HCT116 (cell line): Measurements from ENCODE around the gene PLD4. TPM values are rescaled to one million over a fixed set of nuclear protein-coding genes. Genes with fewer than 3 reads are reported as not detected.

Source experiments
- ATAC-seq: fragments of 200-7000 bp; cut with Tn5 transposase; 2 replicates; pipeline ENCODE4 v1.9.1; 2020; ENCODE audit warnings: mild to moderate bottlenecking, moderate library complexity
- BruUV-seq: library from RNA; stranded (reverse); fragments of 400-500 nt; replicated peaks from 2 replicates; lab custom pipeline; 2021; lab: Mats Ljungman, UMichigan
- CTCF ChIA-PET: fragments of 300-600 bp; sonication (Branson Sonifier 250); formaldehyde crosslinking; loops from one replicate; lab custom pipeline; 2021; ENCODE audit warnings: antibody characterized with exemption; lab: Charles Lee
- POLR2A ChIA-PET: fragments of 300-600, 350-600 bp; sonication (Branson Sonifier 250); formaldehyde crosslinking; loops from one replicate; lab custom pipeline; 2021; ENCODE audit warnings: antibody characterized with exemption; lab: Charles Lee
- RAD21 ChIA-PET, 2 experiments: fragments of 300-600 bp; sonication (Branson Sonifier 250); formaldehyde crosslinking; loops; one replicate each; lab custom pipeline; 2023; ENCODE audit warnings: low total read pairs in 2 of 2; ENCODE audit not compliant: uncharacterized antibody in 2 of 2, unreplicated experiment in 2 of 2, low non-redundant PET in 1 of 2; lab: Charles Lee
- DNase-seq: peaks from one replicate; pipeline ENCODE4 v3.0.0-alpha.2; 2010; ENCODE audit warnings: low read depth, low spot score
- H2AFZ ChIP-seq: fragments of 200-600 bp; shearing (Covaris generic), sonication (generic); 2 replicates; pipeline ENCODE4 v1.6.1; 2017; ENCODE audit warnings: low read depth, mixed run types, mixed read lengths, antibody characterized with exemption, low read length; ENCODE audit not compliant: poor library complexity, severe bottlenecking
- H3K27ac ChIP-seq: 2 replicates; pipeline ENCODE4 v1.5.1; 2012; ENCODE audit warnings: low read depth, low read length
- H3K27me3 ChIP-seq: fragments of 200-600 bp; sonication (generic); 2 replicates; pipeline ENCODE4 v1.6.1; 2016; ENCODE audit warnings: mixed run types, low read length, mixed read lengths; ENCODE audit not compliant: insufficient read depth
- H3K36me3 ChIP-seq, 2 experiments: fragments of 200-500 bp in 1 of 2; fragments of 200-600 bp in 1 of 2; sonication (Bioruptor generic) in 1 of 2; sonication (generic) in 1 of 2; 2 replicates each; pipeline versions ENCODE4 v1.5.1 to v1.6.1; 2014 to 2016; ENCODE audit warnings: low read length in 2 of 2, inconsistent platforms in 1 of 2, mixed read lengths in 1 of 2, mixed run types in 1 of 2; ENCODE audit not compliant: insufficient read depth in 2 of 2, control insufficient read depth in 1 of 2
- H3K4me1 ChIP-seq, 2 experiments: fragments of 200-600 bp in 1 of 2; sonication (generic) in 1 of 2; 2 replicates each; pipeline versions ENCODE4 v1.5.1 to v1.6.1; 2012 to 2017; ENCODE audit warnings: low read length in 2 of 2, inconsistent platforms in 1 of 2, mild to moderate bottlenecking in 1 of 2, mixed read lengths in 1 of 2, mixed run types in 1 of 2, moderate library complexity in 1 of 2; ENCODE audit not compliant: insufficient read depth in 2 of 2, control insufficient read depth in 1 of 2
- H3K4me2 ChIP-seq: fragments of 200-600 bp; sonication (generic); 2 replicates; pipeline ENCODE4 v1.6.1; 2017; ENCODE audit warnings: mixed run types, low read length, mixed read lengths
- H3K4me3 ChIP-seq, 2 experiments: fragments of 200-600 bp in 1 of 2; sonication (generic) in 1 of 2; replicated peaks in 1 of 2; 2 replicates each; pipeline ENCODE4 v1.5.1; 2011 to 2016; ENCODE audit warnings: low read length in 2 of 2, control low read depth in 1 of 2, low read depth in 1 of 2, mild to moderate bottlenecking in 1 of 2, mixed read lengths in 1 of 2, mixed run types in 1 of 2
- H3K79me2 ChIP-seq: fragments of 200-600 bp; sonication (generic); 2 replicates; pipeline ENCODE4 v1.6.1; 2017; ENCODE audit warnings: mild to moderate bottlenecking, mixed run types, low read length, moderate library complexity, mixed read lengths; ENCODE audit not compliant: insufficient read depth
- H3K9ac ChIP-seq: fragments of 200-600 bp; sonication (generic); 2 replicates; pipeline ENCODE4 v1.6.1; 2016; ENCODE audit warnings: low read length, mixed read lengths
- H3K9me2 ChIP-seq: fragments of 200-600 bp; sonication (generic), shearing (Covaris generic); 2 replicates; pipeline ENCODE4 v1.6.1; 2017; ENCODE audit warnings: mixed run types, mild to moderate bottlenecking, moderate library complexity; ENCODE audit not compliant: insufficient read depth
- H3K9me3 ChIP-seq, 2 experiments: fragments of 200-500 bp in 1 of 2; fragments of 200-600 bp in 1 of 2; sonication (Bioruptor generic) in 1 of 2; sonication (generic) in 1 of 2; 2 replicates each; pipeline ENCODE4 v1.6.1; 2014 to 2017; ENCODE audit warnings: low read length in 2 of 2, mixed read lengths in 2 of 2, inconsistent platforms in 1 of 2, low read depth in 1 of 2, mild to moderate bottlenecking in 1 of 2, mixed run types in 1 of 2, moderate library complexity in 1 of 2; ENCODE audit not compliant: control insufficient read depth in 1 of 2, insufficient read depth in 1 of 2
- H4K20me1 ChIP-seq: fragments of 200-600 bp; sonication (generic), shearing (Covaris generic); 2 replicates; pipeline ENCODE4 v1.6.1; 2017; ENCODE audit warnings: mixed run types, mild to moderate bottlenecking, moderate library complexity; ENCODE audit not compliant: insufficient read depth
- CBX3 ChIP-seq: IDR thresholded peaks from 2 replicates; pipeline ENCODE4 v1.6.1; 2012; ENCODE audit warnings: low read depth
- CEBPB ChIP-seq: IDR thresholded peaks from 2 replicates; pipeline ENCODE4 v1.6.1; 2012; ENCODE audit warnings: low read depth
- EGR1 ChIP-seq: IDR thresholded peaks from 2 replicates; pipeline ENCODE4 v1.6.1; 2012; ENCODE audit warnings: low read depth
- ELF1 ChIP-seq: IDR thresholded peaks from 2 replicates; pipeline ENCODE4 v1.6.1; 2012; ENCODE audit warnings: low read depth, borderline replicate concordance
- EZH2phosphoT487 ChIP-seq: fragments of 200-600 bp; IDR thresholded peaks from 2 replicates; pipeline ENCODE4 v1.6.1; 2018; ENCODE audit warnings: antibody characterized with exemption, borderline replicate concordance
- FOSL1 ChIP-seq: IDR thresholded peaks from 2 replicates; pipeline ENCODE4 v1.6.1; 2012; ENCODE audit warnings: low read depth
- JUND ChIP-seq: IDR thresholded peaks from 2 replicates; pipeline ENCODE4 v1.6.1; 2012
- POLR2AphosphoS5 ChIP-seq: IDR thresholded peaks from 2 replicates; pipeline ENCODE4 v1.6.1; 2011; ENCODE audit warnings: mild to moderate bottlenecking, low read depth, low read length, moderate library complexity
- SIN3A ChIP-seq: IDR thresholded peaks from 2 replicates; pipeline ENCODE4 v1.6.1; 2012; ENCODE audit warnings: low read depth
- SP1 ChIP-seq: IDR thresholded peaks from 2 replicates; pipeline ENCODE4 v1.6.1; 2012; ENCODE audit warnings: low read depth
- TCF7L2 ChIP-seq: IDR thresholded peaks from 2 replicates; pipeline ENCODE4 v1.7.0; 2011; ENCODE audit warnings: borderline replicate concordance, inconsistent platforms; ENCODE audit not compliant: insufficient read depth, insufficient read length; ENCODE audit errors: extremely low read depth
- YY1 ChIP-seq: IDR thresholded peaks from 2 replicates; pipeline ENCODE4 v1.6.1; 2011; ENCODE audit warnings: low read length, low read depth, moderate library complexity, mild to moderate bottlenecking; ENCODE audit not compliant: insufficient replicate concordance; ENCODE audit errors: extremely low read depth
- ZBTB33 ChIP-seq: IDR thresholded peaks from 2 replicates; pipeline ENCODE4 v1.6.1; 2011; ENCODE audit warnings: mild to moderate bottlenecking, low read length, moderate library complexity; ENCODE audit not compliant: insufficient replicate concordance; ENCODE audit errors: extremely low read depth
- ZFX ChIP-seq: fragments of 450-650 bp; IDR thresholded peaks from 2 replicates; pipeline ENCODE4 v1.6.1; 2017
- ZNF274 ChIP-seq: fragments of 200-500 bp; sonication (Bioruptor generic); IDR thresholded peaks from 2 replicates; pipeline ENCODE4 v1.6.1; 2014; ENCODE audit warnings: mild to moderate bottlenecking, low read depth, low read length, inconsistent platforms
- intact Hi-C: fragments of 100-400 bp; cut with micrococcal nuclease; formaldehyde crosslinking; loops from 2 replicates; pipeline ENCODE4 v1.10.0; 2022
- total RNA-seq: library from RNA; stranded (reverse); gene quantifications from one replicate; pipeline ENCODE4 v1.2.1, GENCODE V29; 2021; ENCODE audit not compliant: unreplicated experiment
- TF ChIP-seq, protein P1 (sequence below): IDR thresholded peaks from 2 replicates; pipeline ENCODE4 v1.6.1; 2012
- TF ChIP-seq, protein P2 (sequence below): IDR thresholded peaks from 2 replicates; pipeline ENCODE4 v1.6.1; 2012; ENCODE audit warnings: low read depth
- TF ChIP-seq, protein P3 (sequence below), 3 experiments: fragments of 200-600 bp in 1 of 3; sonication (generic) in 1 of 3; IDR thresholded peaks in 2 of 3; conservative IDR thresholded peaks in 1 of 3; 2 replicates each; pipeline ENCODE4 v1.5.1; 2012 to 2017; ENCODE audit warnings: low read depth in 2 of 3, low read length in 2 of 3, antibody characterized with exemption in 1 of 3, borderline replicate concordance in 1 of 3, control low read depth in 1 of 3, mild to moderate bottlenecking in 1 of 3, mixed read lengths in 1 of 3, mixed run types in 1 of 3, moderate library complexity in 1 of 3; ENCODE audit not compliant: insufficient read depth in 1 of 3

Gene PLD4
- total RNA-seq, 1 experiment from 2014 or later = 0.12 TPM

- H3K4me2 ChIP-seq = no peak overlapping the region
- no peaks in the 10 kb centered on the region for H4K20me1 ChIP-seq
- ATAC-seq (no peak), DNase-seq (no peak)
- no TSS peak for BruUV-seq
- no peak overlapping the region for H2AFZ ChIP-seq
- H3K9ac ChIP-seq = no peak overlapping the region
- intact Hi-C loops = no loop called here
- peaks cover 0 to 12% of the 10 kb centered on the region in 2 experiments; a peak in 2 of 4 replicates for H3K36me3 ChIP-seq
- no peaks in the 10 kb centered on the region for H3K9me2 ChIP-seq
- H3K4me3 ChIP-seq = no peak overlapping the region
- H3K27me3 ChIP-seq = no peaks in the 10 kb centered on the region
- RAD21 ChIA-PET = no interaction called here
- H3K27ac ChIP-seq = no peak overlapping the region
- peaks cover 0 to 8% of the 10 kb centered on the region in 2 experiments; a peak in 1 of 4 replicates for H3K4me1 ChIP-seq
- CTCF ChIA-PET = no interaction called here
- POLR2A ChIA-PET = no interaction called here
- TF ChIP-seq POLR2AphosphoS5 = no peak
- no peak for TF ChIP-seq ZNF274
- TF ChIP-seq EZH2phosphoT487 = no peak
- no peak for TF ChIP-seq SP1
- TF ChIP-seq, protein P1, sequence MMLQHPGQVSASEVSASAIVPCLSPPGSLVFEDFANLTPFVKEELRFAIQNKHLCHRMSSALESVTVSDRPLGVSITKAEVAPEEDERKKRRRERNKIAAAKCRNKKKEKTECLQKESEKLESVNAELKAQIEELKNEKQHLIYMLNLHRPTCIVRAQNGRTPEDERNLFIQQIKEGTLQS = no peak
- TF ChIP-seq FOSL1 = no peak
- TF ChIP-seq, protein P2, sequence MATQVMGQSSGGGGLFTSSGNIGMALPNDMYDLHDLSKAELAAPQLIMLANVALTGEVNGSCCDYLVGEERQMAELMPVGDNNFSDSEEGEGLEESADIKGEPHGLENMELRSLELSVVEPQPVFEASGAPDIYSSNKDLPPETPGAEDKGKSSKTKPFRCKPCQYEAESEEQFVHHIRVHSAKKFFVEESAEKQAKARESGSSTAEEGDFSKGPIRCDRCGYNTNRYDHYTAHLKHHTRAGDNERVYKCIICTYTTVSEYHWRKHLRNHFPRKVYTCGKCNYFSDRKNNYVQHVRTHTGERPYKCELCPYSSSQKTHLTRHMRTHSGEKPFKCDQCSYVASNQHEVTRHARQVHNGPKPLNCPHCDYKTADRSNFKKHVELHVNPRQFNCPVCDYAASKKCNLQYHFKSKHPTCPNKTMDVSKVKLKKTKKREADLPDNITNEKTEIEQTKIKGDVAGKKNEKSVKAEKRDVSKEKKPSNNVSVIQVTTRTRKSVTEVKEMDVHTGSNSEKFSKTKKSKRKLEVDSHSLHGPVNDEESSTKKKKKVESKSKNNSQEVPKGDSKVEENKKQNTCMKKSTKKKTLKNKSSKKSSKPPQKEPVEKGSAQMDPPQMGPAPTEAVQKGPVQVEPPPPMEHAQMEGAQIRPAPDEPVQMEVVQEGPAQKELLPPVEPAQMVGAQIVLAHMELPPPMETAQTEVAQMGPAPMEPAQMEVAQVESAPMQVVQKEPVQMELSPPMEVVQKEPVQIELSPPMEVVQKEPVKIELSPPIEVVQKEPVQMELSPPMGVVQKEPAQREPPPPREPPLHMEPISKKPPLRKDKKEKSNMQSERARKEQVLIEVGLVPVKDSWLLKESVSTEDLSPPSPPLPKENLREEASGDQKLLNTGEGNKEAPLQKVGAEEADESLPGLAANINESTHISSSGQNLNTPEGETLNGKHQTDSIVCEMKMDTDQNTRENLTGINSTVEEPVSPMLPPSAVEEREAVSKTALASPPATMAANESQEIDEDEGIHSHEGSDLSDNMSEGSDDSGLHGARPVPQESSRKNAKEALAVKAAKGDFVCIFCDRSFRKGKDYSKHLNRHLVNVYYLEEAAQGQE = no peak
- no peak for TF ChIP-seq ELF1
- TF ChIP-seq EGR1 = no peak
- TF ChIP-seq CEBPB = no peak
- TF ChIP-seq ZBTB33 = no peak
- TF ChIP-seq YY1 = no peak
- no peak for TF ChIP-seq SIN3A
- no peak for TF ChIP-seq CBX3
- TF ChIP-seq, protein P3, sequence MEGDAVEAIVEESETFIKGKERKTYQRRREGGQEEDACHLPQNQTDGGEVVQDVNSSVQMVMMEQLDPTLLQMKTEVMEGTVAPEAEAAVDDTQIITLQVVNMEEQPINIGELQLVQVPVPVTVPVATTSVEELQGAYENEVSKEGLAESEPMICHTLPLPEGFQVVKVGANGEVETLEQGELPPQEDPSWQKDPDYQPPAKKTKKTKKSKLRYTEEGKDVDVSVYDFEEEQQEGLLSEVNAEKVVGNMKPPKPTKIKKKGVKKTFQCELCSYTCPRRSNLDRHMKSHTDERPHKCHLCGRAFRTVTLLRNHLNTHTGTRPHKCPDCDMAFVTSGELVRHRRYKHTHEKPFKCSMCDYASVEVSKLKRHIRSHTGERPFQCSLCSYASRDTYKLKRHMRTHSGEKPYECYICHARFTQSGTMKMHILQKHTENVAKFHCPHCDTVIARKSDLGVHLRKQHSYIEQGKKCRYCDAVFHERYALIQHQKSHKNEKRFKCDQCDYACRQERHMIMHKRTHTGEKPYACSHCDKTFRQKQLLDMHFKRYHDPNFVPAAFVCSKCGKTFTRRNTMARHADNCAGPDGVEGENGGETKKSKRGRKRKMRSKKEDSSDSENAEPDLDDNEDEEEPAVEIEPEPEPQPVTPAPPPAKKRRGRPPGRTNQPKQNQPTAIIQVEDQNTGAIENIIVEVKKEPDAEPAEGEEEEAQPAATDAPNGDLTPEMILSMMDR (IDR thresholded peaks at IDR 0.05 in 2 of 3, conservative IDR thresholded peaks at IDR 0.05 in 1 of 3; ENCODE audit: borderline replicate concordance in 1 of 3, insufficient read depth in 1 of 3, low read depth in 2 of 3, low read length in 2 of 3) = no peak
- no peak for TF ChIP-seq ZFX
- no peak for TF ChIP-seq JUND
- no peak for TF ChIP-seq TCF7L2
- no peaks in the 10 kb centered on the region for H3K79me2 ChIP-seq
- H3K9me3 ChIP-seq = no peaks in the 10 kb centered on the region
Measured at GRCh38 chr14:104891664-104892530, 32.8 kb upstream of the PLD4 start.
